T47D (cell line): ENCODE data around the gene CAMK1D.
"Not testable (repeated sequence)": the region's sequence is repeated elsewhere in the genome, so short reads cannot be mapped to it uniquely, and the experiment has no call there.

Experiments used
- DNase-seq, 2 experiments: peaks; one replicate each; pipeline versions ENCODE4 v3.0.0 to v3.0.0-alpha.2; 2011 to 2012; ENCODE audit warnings: low read depth in 1 of 2, low spot score in 1 of 2
- JUND ChIP-seq: IDR thresholded peaks from 2 replicates; pipeline ENCODE4 v1.6.1; 2012; ENCODE audit warnings: low read depth
- in situ Hi-C: cut with HindIII; loops from 2 replicates; pipeline ENCODE4 v1.10.0; 2016; ENCODE audit warnings: low sequenced_read_pairs, low pct_unique_long_range_greater_than_20kb

The CAMK1D gene

DNA sequence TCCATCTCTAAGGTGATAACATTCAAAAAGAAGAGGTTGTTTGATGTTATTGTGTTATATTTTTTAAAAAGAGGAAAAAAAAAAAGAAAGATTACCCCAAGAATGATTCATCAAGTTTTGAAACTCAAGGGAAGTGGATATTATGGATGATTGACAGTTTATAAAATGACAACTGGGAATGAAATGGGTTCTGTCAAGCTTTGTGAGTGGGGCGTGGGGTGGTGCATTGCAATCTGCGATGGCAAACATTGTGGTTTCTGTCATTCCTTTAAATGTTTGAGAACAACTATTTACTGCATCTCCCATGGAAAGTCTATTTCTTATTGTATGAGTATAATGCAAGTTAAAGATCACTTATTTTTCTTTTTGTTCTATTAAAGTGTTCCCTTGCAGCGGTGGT lies 355.1 kb downstream of the CAMK1D start:
- DNase-seq: no peak
- in situ Hi-C loops: no loop called here
- TF ChIP-seq JUND: no peak

- in situ Hi-C loops: no loop called here
- no peak for DNase-seq
- TF ChIP-seq JUND: no peak
Measured at GRCh38 chr10:12705943-12706342, 356.6 kb downstream of the CAMK1D start.

GRCh38 chr10:12707461-12708185 lies 358.3 kb downstream of the CAMK1D start:
- no peak for TF ChIP-seq JUND
- in situ Hi-C loops: no loop called here
- DNase-seq: peak in 1 of 2 experiments; percentile 37

GRCh38 chr10:12709000-12709401 lies 359.7 kb downstream of the CAMK1D start:
- DNase-seq: no peak
- in situ Hi-C loops: no loop called here
- TF ChIP-seq JUND: no peak

DNA sequence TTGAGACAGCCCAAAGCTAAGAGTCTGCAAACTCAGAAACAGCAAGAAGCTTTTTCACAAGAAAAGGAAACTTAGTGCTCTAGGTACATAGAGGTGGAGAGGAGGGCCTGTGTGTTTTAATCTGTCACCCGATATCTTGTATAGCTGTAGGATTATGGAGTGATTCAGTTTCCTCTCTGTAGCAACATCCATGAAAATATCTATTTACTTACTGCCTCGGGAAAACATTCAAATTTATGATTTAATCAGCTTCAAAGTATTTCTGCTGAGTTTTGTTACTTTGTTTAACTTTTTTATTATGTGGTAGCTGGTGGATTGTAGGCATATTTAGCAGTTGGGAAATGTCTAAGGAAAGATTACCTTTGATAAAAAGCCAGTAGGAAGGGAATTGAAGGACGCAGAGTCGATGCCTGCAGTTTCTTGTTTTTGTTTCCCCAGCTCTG lies 360.2 kb downstream of the CAMK1D start:
- TF ChIP-seq JUND: no peak
- no peak for DNase-seq
- in situ Hi-C loops: no loop called here

DNA sequence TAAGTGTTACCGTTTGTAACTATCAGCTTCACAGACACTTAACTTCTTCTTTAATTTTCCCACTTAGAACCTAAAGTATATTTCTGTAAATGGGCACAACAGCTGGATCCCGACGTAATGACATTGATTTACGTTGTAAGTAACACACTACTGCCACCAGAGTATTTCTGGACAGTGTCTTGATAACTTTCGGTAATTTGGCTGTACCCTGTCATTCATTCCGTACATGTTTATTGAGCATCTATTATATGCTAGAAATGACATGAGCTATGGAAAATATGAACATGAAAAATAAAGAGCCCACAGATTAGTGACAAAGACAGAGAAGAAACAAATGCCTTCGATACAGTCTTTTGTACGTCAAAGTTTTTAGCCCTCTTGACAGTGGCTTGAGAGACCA lies 360.8 kb downstream of the CAMK1D start:
- in situ Hi-C loops: no loop called here
- no peak for TF ChIP-seq JUND
- DNase-seq: no peak

DNA sequence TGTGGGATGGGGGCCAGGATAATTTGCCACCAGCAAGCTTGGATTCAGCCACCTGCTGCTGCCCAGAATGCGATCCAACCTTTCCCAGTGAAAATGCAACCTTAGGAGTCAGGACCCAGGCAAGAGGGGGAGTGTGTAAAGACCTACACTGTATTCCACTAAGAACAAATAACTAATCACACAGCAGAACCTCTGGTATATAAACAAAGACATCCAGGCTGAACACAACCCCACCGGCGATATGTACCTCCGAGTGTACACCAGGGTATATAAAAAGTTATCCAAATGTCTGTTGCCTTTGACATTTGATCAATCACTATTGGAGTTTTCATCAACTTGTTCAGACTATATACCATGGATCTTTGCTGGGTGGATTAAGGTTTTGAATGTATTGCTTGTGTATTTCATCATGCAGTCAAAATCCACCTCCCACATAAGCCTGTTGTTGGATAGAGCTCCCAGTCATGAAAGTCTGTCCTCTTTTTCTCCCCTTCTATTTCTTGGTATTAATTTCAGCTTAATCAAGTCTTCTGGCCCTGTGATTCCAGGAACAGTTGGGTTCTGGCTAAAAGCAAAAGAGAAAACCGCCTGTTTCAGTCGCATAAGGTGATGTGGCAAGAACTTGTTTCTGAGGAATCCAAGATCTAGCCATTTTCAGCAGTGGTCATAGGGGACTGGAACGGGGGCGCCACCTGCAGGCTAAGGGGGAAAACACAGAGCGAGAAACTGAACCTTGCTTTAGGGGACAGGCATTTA lies 361.4 kb downstream of the CAMK1D start:
- in situ Hi-C loops: no loop called here
- TF ChIP-seq JUND: no peak
- DNase-seq: peak; percentile 52 to 87

DNA sequence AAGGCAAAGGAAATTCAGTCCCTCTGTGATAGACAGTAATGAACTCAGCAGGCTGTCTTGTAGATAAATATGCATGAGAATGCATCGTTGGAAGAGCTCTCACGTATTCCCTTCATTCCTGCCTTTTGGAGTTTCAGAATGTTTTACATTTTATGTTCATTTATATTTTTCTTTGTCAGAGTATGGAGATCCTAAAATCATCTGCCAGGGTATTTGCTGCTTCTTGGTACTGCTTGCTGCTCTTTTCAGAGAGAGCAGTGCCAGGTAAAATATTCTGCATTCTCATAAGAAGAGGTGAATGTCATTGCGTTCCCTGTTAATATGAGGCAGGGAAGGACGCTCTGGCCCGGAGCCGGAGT lies 362.0 kb downstream of the CAMK1D start:
- TF ChIP-seq JUND: no peak
- DNase-seq: no peak
- in situ Hi-C loops: no loop called here

- in situ Hi-C loops: no loop called here
- no peak for TF ChIP-seq JUND
- DNase-seq: no peak
Measured at GRCh38 chr10:12712293-12712983, 363.1 kb downstream of the CAMK1D start.

DNA sequence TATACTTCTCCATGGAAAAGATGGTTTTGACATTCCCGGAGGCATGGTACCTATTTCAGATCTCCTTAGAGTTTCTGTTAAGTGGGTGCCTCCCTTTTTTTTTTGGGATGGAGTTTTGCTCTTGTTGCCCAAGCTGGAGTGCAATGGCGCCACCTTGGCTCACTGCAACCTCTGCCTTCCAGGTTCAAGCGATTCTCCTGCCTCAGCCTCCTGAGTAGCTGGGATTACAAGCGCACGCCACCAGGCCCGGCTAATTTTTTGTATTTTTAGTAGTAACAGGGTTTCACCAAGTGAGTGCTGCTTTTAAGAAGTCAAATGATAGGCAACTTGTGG lies 363.6 kb downstream of the CAMK1D start:
- in situ Hi-C loops, DNase-seq: not testable (repeated sequence)

GRCh38 chr10:12716042-12716441 lies 366.7 kb downstream of the CAMK1D start:
- TF ChIP-seq JUND: no peak
- DNase-seq: no peak
- in situ Hi-C loops: no loop called here

GRCh38 chr10:12717981-12718707 lies 368.8 kb downstream of the CAMK1D start:
- in situ Hi-C loops: no loop called here
- TF ChIP-seq JUND: no peak
- DNase-seq: peak; percentile 49 to 64
